OCI-LY3 (cell line): ENCODE results near the gene FAM90A26.
"Not testable (repeated sequence)": the region's sequence is repeated elsewhere in the genome, so short reads cannot be mapped to it uniquely, and the experiment has no call there.

ENCODE experiments used
- H2AFZ ChIP-seq: fragments of 200-600, 300-600 bp; shearing (Covaris generic); 2 replicates; pipeline ENCODE4 v1.6.0; 2014; ENCODE audit warnings: antibody characterized with exemption, low read depth, low read length
- H3K27ac ChIP-seq: fragments of 200-600, 300-600 bp; sonication (generic); 2 replicates; pipeline ENCODE4 v1.5.1; 2014; ENCODE audit warnings: mild to moderate bottlenecking, low read length, moderate library complexity, mixed read lengths
- H3K27me3 ChIP-seq: fragments of 200-600, 300-600 bp; sonication (generic); 2 replicates; pipeline ENCODE4 v1.6.1; 2014; ENCODE audit warnings: low read depth, low read length, mixed read lengths
- H3K36me3 ChIP-seq: fragments of 200-600, 300-600 bp; sonication (generic); replicated peaks from 2 replicates; pipeline ENCODE3; 2014; ENCODE audit warnings: low read depth, low read length, mixed read lengths
- H3K4me1 ChIP-seq: fragments of 300-600, 200-600 bp; sonication (generic); 2 replicates; pipeline ENCODE4 v1.6.1; 2014; ENCODE audit warnings: low read length, mixed read lengths
- H3K4me2 ChIP-seq: fragments of 200-600, 300-600 bp; sonication (generic); 2 replicates; pipeline ENCODE4 v1.6.1; 2014; ENCODE audit warnings: low read length, mixed read lengths
- H3K4me3 ChIP-seq: fragments of 300-600, 200-600 bp; sonication (generic); 2 replicates; pipeline ENCODE4 v1.5.1; 2014; ENCODE audit warnings: antibody characterized with exemption, mild to moderate bottlenecking, low read length, moderate library complexity
- H3K79me2 ChIP-seq: fragments of 300-600, 200-600 bp; shearing (Covaris generic); 2 replicates; pipeline ENCODE4 v1.6.1; 2014; ENCODE audit warnings: mild to moderate bottlenecking, low read length, mixed read lengths
- H3K9ac ChIP-seq: fragments of 300-600, 200-600 bp; shearing (Covaris generic); 2 replicates; pipeline ENCODE4 v1.6.0; 2014; ENCODE audit warnings: mild to moderate bottlenecking, low read length, moderate library complexity
- H3K9me3 ChIP-seq: fragments of 200-600, 300-600 bp; shearing (Covaris generic); 2 replicates; pipeline ENCODE4 v1.6.1; 2014; ENCODE audit warnings: low read length, mixed read lengths; ENCODE audit not compliant: insufficient read depth
- H4K20me1 ChIP-seq: fragments of 200-600, 300-600 bp; sonication (generic); 2 replicates; pipeline ENCODE4 v1.6.1; 2016; ENCODE audit warnings: low read length, mixed read lengths; ENCODE audit not compliant: insufficient read depth

The FAM90A26 gene

DNA sequence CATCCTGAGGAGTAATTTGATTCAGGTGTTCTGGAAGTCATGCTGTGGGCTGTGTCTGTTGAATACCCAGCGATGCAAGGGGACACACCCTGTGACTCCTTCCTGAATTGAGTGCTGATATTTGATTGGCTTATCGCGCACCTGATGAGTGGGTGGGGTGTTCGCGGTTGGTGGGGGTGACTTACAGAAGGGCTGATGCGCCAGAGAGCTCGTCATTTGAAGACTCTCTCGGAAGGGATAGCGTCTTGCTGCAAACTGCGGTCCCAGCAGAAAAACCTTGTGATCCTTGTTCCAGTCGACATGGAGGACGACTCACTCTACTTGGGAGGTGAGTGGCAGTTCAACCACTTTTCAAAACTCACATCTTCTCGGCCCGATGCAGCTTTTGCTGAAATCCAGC lies 44.9 kb downstream of the FAM90A26 start, which contains the start of gene USP17L11:
TSS of gene USP17L11 (plus strand) at position 301 of the 400 bp plus-strand sequence. CDS start at position 301, 0 bp downstream.
- H3K4me1 ChIP-seq, H3K27ac ChIP-seq: not testable (repeated sequence)

DNA sequence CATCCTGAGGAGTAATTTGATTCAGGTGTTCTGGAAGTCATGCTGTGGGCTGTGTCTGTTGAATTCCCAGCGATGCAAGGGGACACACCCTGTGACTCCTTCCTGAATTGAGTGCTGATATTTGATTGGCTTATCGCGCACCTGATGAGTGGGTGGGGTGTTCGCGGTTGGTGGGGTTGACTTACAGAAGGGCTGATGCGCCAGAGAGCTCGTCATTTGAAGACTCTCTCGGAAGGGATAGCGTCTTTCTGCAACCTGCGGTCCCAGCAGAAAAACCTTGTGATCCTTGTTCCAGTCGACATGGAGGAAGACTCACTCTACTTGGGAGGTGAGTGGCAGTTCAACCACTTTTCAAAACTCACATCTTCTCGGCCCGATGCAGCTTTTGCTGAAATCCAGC lies 49.6 kb downstream of the FAM90A26 start, which contains the start of gene USP17L12:
TSS of gene USP17L12 (plus strand) at position 301 of the 400 bp plus-strand sequence. CDS start at position 301, 0 bp downstream.
- not testable (repeated sequence) for H3K36me3 ChIP-seq, H2AFZ ChIP-seq, H3K79me2 ChIP-seq, H3K27me3 ChIP-seq, H3K27ac ChIP-seq, H4K20me1 ChIP-seq, H3K4me3 ChIP-seq, H3K4me2 ChIP-seq, H3K9ac ChIP-seq, H3K4me1 ChIP-seq, H3K9me3 ChIP-seq

More for the DNA sequence above, 44.9 kb downstream of the FAM90A26 start, which contains the start of gene USP17L11:
- not testable (repeated sequence) for H3K9me3 ChIP-seq, H4K20me1 ChIP-seq, H3K9ac ChIP-seq, H3K4me2 ChIP-seq, H3K36me3 ChIP-seq, H3K27me3 ChIP-seq, H2AFZ ChIP-seq, H3K79me2 ChIP-seq, H3K4me3 ChIP-seq

DNA sequence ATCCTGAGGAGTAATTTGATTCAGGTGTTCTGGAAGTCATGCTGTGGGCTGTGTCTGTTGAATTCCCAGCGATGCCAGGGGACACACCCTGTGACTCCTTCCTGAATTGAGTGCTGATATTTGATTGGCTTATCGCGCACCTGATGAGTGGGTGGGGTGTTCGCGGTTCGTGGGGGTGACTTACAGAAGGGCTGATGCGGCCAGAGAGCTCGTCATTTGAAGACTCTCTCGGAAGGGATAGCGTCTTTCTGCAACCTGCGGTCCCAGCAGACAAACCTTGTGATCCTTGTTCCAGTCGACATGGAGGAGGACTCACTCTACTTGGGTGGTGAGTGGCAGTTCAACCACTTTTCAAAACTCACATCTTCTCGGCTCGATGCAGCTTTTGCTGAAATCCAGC lies 54.4 kb downstream of the FAM90A26 start, which contains the start of gene USP17L13:
TSS of gene USP17L13 (plus strand) at position 301 of the 400 bp plus-strand sequence. CDS start at position 301, 0 bp downstream.
- not testable (repeated sequence) for H3K4me1 ChIP-seq, H3K9me3 ChIP-seq, H2AFZ ChIP-seq, H4K20me1 ChIP-seq, H3K36me3 ChIP-seq, H3K9ac ChIP-seq, H3K27me3 ChIP-seq, H3K27ac ChIP-seq, H3K79me2 ChIP-seq, H3K4me2 ChIP-seq, H3K4me3 ChIP-seq
